HEK293 (cell line): ENCODE measurements around the gene TNIK.

Source experiments
- HOXD13 ChIP-seq: sonication (generic); formaldehyde crosslinking; IDR thresholded peaks from 2 replicates; pipeline ENCODE4 v1.8.0; 2022; ENCODE audit warnings: missing genetic modification reagents, borderline replicate concordance
- ZNF529 ChIP-seq: fragments of 450-650 bp; formaldehyde crosslinking; IDR thresholded peaks from 2 replicates; pipeline ENCODE4 v1.5.1; 2017; ENCODE audit warnings: missing genetic modification characterization, missing biosample characterization; ENCODE audit not compliant: insufficient replicate concordance
- ZNF660 ChIP-seq: fragments of 450-650 bp; IDR thresholded peaks from 2 replicates; pipeline ENCODE4 v1.5.1; 2018; ENCODE audit warnings: missing biosample characterization, mild to moderate bottlenecking, missing genetic modification characterization
- ZNF776 ChIP-seq: fragments of 450-650 bp; formaldehyde crosslinking; IDR thresholded peaks from 2 replicates; pipeline ENCODE4 v1.5.0; 2017; ENCODE audit warnings: missing biosample characterization, missing genetic modification characterization, borderline replicate concordance
- ZNF830 ChIP-seq: fragments of 450-650 bp; IDR thresholded peaks from 2 replicates; pipeline ENCODE4 v1.5.0; 2018; ENCODE audit warnings: missing biosample characterization, missing genetic modification characterization, low read depth, mild to moderate bottlenecking, moderate library complexity

DNA sequence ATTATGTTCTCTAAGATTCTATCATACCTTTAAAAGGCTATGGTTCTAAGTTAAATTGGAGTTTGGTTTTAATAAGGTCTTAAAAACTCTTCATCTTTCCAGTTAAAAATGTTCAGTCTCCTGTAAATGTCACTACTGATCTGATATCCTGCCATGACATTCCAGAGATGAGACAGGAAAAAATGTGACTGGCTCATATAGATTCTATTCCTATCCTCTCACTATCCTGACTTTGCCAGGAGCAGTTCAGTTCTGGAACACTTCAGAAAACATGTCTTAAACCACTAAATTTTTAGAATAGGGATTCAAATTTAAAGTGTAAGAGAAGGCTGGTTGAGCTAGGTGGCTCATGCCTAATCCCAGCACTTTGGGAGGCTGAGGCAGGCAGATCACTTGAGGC is 170.9 kb downstream of the TNIK start:
- TF ChIP-seq ZNF660 (tag by site-specific recombination), result no peak
- TF ChIP-seq ZNF529 (tag by site-specific recombination), result no peak
- TF ChIP-seq ZNF776, result no peak
- TF ChIP-seq HOXD13 (CRISPR knock-in tag), result no peak
- no peak for TF ChIP-seq ZNF830
